ENCODE data around the gene HPN. TPM values are rescaled to one million over a fixed set of nuclear protein-coding genes. Genes with fewer than 3 reads are reported as not detected.

HPN gene
- polyA plus RNA-seq, 4 donors, result 88.9 to 122 (median 112) TPM

DNA sequence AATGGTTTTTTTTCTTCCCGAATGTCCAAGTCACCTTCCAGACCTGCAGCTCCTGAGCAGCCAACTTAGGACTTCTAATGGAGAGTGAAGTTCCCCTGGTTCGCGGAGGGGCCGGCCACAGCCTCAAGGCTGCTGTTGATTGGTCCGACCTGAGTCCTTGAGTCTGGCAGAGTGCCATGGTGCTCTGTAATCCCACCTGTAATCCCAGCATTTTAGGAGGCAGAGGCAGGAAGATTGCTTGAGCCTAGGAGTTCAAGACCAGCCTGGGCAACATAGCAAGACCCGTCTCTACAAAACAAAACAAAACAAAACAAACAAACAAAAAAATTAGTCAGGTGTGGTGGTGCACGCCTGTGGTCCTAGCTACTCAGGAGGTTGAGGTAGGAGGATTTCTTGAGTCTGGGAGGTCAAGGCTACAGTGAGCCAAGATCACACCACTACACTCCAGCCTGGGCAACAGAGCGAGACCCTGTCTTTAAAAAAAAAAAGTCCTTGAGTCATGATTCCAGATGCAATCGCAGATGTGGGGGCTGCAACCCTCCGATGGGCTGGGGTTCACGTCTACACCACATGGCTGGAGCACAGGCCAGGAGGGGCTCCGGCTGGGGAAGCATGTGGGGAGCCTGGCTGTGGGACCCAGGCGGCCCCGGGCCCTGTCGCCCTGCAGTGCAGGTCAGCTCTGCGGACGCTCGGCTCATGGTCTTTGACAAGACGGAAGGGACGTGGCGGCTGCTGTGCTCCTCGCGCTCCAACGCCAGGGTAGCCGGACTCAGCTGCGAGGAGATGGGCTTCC, 17.7 kb downstream of the HPN start:
- no peak for DNase-seq (ENCODE audit: low read depth in 4 of 4, low spot score in 2 of 4)

DNA sequence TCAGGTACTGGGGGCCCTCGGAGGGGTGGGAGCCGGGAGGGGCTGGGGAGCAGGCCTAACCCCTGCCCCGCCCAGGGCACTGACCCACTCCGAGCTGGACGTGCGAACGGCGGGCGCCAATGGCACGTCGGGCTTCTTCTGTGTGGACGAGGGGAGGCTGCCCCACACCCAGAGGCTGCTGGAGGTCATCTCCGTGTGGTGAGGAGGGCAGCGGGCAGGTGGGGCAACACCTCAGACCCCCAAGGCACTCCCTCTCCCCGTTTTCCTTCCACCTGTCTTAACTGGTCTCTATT, 18.2 kb downstream of the HPN start:
- no peak for DNase-seq (ENCODE audit: low read depth in 4 of 4, low spot score in 2 of 4)

DNA sequence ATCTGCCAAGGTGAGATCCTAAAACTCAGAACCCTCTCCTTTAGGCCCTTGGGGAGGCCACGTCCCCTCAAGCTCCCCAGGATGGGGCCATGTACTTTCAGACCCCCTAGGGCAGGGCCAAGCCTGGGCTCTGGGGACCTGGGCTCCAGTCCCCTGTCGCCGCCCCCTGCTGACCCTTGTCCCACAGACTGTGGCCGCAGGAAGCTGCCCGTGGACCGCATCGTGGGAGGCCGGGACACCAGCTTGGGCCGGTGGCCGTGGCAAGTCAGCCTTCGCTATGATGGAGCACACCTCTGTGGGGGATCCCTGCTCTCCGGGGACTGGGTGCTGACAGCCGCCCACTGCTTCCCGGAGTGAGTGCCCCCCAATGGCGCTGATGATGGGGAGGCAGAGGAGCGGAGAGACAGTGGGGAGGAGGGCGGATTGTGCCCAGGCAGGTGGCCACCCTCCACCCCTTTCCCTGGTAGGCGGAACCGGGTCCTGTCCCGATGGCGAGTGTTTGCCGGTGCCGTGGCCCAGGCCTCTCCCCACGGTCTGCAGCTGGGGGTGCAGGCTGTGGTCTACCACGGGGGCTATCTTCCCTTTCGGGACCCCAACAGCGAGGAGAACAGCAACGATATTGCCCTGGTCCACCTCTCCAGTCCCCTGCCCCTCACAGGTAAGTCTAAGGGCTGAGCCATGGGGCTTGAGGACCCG, 18.8 kb downstream of the HPN start:
- no peak for DNase-seq (ENCODE audit: low read depth in 4 of 4, low spot score in 2 of 4)

DNA sequence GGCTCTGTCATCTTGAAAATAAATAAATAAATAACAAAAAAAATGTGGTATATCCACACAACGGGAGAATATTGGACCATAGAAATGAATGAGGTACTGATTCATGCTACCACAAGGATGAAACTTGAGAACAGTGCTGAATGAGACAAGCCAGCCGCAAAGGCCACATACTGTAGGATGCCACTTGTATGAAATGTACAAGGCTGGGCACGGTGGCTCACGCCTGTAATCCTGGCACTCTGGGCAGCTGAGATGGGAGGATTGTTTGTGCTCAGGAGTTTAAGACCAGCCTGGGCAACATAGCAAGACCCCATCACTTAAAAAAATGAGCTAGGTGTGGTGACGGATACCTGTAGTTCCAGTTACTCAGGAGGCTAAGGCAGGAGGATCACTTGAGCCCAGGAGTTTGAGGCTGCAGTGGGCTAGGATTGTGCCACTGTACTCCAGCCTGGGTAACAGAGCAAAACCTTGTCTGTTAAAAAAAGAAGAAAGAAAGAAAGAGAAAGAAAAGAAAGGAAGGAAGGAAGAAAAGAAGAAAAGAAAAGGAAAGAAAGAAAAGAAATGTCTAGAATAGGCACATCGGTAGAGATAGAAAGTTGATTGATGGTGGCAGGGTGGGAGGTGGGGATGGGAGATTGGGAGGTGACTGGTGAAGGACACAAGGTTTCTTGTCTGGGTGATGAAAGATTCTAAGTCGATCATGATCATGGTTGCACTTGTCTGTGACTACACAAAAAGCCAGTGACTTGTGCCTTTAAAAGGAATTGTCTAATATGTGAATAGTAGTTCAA, 20.3 kb downstream of the HPN start:
- no peak for DNase-seq (ENCODE audit: low read depth in 4 of 4, low spot score in 2 of 4)

DNA sequence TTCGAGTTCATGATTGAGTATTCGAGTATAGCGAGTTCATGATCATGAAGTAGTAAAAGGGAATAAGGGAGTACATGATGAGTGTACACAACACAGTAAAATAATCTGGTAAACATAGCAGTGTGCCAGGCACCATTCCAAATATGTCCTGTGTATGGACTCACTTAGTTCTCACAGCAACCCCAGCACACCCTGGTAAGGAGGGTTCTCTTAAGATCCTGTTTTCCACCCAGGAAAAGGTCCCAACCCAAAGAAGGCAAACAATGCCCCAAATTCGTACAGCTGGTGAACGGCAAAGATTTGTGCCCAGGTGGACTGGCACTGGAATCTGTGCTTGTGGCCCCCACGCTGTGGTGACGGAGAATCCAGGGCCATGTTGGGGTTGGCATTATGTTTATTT, 21.4 kb downstream of the HPN start:
- no peak for DNase-seq (ENCODE audit: low read depth in 4 of 4, low spot score in 2 of 4)

DNA sequence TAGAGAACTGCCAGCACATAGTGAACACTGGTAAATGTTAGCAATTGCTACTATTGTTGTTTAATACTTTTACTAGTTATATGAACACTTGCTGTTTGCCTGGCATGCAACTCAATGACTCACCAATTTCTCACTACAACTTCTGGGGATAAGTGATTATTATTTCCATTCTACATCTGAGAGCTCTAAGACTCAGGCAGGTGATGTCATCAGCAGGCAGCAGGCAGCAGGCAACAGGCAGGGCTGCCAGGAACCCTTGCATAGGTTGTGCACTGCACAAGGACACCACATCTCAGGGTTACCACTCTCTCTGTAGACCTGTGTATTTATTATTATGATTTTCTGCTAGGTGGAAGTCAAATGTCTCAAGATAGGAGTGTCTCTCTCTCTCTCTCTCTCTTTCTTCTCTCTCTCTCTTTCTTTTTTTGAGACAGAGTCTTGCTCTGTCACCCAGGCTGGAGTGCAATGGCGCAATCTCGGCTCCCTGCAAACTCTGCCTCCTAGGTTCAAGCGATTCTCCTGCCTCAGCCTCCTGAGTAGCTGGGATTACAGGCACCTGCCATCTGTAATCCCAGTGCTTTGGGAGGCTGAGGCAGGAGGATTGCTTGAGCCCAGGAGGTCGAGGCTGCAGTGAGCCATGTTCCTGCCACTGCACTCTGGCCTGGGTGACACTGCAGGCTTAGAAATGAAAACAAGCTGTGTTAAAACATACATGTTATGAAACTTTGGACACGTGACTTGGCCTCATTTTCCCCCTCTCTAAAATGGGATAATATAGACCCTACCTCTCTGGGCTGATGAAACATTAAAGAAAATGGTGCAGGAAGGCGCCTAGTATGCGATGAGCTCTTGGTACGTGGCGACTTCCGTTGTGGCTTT, 22.7 kb downstream of the HPN start:
- no peak for DNase-seq (ENCODE audit: low read depth in 4 of 4, low spot score in 2 of 4)

DNA sequence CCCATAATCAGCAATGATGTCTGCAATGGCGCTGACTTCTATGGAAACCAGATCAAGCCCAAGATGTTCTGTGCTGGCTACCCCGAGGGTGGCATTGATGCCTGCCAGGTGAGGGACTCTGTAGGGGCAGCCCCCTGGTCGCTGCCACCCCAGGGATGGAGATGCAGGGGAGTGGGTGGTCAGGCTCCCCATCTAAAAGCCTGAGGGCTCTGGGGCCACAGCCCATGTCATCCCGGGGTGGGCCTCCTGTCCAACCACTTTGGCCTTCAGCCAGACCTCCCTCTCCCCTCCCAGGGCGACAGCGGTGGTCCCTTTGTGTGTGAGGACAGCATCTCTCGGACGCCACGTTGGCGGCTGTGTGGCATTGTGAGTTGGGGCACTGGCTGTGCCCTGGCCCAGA, 24.1 kb downstream of the HPN start:
- no peak for DNase-seq (ENCODE audit: low read depth in 4 of 4, low spot score in 2 of 4)

DNA sequence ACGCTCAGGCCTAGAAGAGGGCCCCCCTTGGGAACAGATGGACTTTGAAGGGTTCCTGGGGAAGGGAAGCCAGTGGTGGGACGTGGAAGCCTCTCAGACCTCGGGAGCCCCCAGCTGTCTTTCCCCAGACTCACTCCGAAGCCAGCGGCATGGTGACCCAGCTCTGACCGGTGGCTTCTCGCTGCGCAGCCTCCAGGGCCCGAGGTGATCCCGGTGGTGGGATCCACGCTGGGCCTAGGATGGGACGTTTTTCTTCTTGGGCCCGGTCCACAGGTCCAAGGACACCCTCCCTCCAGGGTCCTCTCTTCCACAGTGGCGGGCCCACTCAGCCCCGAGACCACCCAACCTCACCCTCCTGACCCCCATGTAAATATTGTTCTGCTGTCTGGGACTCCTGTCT, 24.6 kb downstream of the HPN start:
- DNase-seq (ENCODE audit: low read depth in 4 of 4, low spot score in 2 of 4), result no peak

DNA sequence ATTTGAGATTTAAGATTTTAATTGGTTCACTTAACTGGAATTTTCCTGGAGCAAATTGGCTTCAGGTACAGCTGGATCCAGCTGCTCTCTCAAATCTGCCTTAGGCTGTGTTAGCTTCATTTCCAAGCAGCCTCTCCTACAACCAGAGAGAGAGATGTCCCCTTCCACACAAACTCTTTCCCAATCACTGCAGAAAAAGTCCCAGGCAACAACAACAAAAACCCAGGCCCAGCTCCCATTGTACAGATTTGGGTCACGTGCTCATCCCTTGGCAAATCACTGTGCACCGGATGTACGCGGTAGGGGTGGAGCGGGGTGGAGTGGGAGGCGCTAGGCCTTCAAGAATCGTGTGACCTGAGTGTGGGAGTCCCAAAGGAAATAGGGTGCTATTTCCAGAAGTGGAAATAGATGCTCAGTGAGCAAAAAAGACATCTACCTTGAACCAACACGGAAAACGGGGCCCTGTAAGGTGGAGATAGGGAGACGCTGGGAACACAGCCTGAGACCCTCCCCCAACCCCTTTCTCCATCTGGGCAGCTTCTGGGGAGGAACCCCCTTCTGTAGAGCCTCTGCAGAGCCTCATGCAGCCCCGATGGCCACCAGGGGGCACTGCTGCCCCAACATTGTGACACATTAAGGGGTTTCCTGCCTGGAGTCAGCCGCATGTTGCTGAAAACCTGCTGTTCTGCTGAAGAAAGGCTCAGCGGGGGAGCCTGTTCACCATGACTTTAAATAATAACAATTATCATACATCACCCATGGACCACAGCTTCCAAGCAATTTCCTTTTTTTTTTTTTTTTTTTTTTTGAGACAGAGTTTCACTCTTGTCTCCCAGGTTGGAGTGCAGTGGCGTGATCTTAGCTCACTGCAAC, 25.4 kb downstream of the HPN start:
- DNase-seq (ENCODE audit: low read depth in 4 of 4, low spot score in 2 of 4), result peak in 2 of 4 donors; percentile 64 to 77

DNA sequence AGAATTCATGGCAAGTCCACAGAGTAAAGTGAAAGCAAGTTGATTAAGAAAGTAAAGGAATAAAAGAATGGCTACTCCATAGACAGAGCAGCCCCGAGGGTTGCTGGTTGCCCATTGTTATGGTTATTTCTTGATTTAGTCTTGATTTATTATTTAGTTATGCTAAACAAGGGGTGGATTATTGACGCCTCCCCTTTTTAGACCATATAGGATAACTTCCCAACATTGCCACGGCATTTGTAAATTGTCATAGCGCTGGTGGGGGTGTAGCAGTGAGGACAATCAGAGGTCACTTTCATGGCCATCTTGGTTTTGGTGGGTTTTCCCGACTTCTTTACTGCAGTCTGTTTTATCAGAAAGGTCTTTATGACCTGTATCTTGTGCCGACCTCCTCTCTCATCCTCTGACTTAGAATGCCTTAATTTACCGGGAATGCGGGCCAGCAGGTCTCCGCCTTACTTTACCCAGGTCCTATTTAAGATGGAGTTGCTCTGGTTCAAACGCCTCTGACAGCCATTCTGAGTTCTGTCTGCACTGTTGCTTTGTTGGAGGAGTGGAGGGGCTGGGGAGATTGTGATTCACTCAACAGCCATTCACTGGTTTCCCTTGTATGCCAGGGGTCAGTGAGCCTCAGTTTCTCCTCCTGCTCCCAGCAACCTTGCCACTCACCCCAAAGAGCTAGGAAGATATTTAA, 27.6 kb downstream of the HPN start:
- DNase-seq (ENCODE audit: low read depth in 4 of 4, low spot score in 2 of 4), result no peak

DNA sequence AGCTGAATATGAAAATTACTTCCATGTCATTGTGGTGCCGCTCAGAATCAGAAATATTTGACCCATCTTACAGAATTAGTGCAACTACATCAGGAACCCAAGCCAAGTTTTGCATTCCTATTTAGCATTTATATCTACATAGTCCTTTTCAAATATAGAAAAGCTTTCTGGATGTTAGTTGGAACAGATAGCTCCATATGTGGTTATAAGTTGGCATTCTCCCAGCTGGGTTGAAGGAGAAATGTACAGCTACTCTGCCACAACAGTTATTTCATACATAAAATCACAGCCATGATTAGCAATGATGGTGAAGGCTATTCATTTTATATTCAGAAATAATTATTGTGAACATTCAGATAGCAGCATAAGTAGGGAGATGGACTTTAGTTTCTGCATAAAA, 28.2 kb downstream of the HPN start:
- DNase-seq (ENCODE audit: low read depth in 4 of 4, low spot score in 2 of 4), result no peak

DNA sequence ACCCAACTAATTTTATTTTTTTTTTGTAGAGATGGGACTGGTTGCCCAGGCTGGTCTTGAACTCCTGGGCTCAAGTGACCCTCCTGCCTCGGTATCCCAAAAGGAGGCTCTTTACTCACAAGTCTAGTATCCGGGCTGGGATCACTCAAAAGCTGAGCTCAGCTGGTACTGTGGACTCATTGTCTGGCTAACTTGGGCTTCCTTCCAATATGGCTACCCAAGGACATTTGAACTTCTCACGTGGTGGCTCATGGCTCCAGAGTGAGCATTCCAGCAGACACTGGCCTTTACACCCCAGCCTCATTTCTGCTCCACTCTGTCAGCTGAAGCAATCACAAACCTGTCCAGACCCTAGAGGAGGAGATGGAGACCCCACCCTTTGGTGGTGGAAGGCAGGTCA, 28.9 kb downstream of the HPN start:
- DNase-seq (ENCODE audit: low read depth in 4 of 4, low spot score in 2 of 4), result no peak

DNA sequence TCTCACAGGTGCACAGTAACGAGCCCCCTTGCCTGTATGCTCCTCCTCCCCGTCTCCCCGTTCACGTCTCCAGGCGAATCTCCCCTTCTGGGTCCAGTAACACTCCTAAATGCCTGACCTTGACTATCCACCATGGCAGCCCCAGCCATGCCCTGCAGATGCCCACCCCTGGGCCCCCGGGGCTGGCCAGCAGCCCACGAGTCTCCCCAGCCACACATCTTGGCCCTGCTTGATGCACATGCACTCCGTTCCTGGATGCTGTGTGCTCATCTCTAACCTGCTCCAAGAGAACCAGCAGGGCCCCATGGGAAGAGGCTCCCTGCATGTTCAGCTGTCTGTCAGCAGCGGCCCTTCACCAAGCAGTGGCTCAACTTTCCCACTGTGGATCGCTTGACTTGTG, 32.0 kb downstream of the HPN start:
- no peak for DNase-seq (ENCODE audit: low read depth in 4 of 4, low spot score in 2 of 4)

DNA sequence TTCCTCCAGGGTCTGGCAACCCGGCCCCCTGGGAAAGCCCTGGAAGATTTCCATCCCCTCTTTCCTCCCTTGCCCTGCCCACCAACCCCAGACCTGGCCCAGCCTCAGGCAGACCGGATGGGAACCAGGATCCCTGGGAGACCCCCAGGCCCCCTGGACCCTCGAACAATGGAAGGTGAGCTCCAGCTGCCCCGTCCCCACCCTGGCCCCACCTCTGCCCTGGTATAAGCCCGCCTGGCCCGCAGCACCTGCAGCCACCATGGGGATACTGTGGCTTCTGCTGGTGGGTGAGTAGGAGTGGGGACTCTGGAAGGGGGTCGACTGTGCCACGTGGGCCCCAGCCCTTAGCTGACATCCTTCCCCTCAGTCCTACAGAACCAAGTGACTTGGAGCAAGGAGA, 32.4 kb downstream of the HPN start:
- no peak for DNase-seq (ENCODE audit: low read depth in 4 of 4, low spot score in 2 of 4)

DNA sequence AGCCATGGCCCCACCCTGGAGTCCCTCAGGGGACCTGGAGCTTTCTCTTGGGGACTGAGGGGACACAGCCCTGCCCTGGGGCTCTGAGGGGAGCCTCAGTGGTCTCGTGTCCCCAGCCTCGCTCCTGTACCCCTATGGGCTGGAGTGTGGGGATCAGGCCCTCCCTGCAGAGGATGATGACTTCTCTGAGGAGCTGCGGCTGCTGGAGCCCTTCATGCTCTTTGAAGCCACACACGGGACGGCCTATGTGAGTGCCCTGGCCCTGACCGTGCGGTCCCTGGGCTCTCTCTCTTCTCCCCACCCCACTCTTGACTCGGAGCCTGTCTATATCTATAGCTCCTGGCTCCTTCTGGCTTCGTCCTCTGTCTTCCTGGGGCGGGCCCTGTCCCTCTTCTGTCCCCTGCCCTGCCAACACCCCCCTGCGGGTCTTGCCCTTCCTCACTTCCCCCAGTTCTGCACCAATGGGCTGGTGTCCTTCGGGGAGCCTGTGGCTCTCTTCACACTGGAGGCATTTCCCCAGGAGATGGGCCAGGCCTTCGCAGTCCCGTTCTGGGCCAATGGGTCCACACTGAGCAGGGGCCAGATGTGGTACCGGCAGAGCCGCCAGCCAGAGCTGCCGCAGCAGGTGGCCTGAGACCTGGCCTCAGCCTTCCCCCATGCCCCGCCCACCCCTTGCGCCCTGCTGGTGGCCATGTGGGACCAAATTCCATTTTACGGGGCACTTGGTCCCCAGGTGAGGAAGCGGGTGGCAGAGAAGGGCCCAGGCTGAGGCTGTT, 33.1 kb downstream of the HPN start:
- no peak for DNase-seq (ENCODE audit: low read depth in 4 of 4, low spot score in 2 of 4)

DNA sequence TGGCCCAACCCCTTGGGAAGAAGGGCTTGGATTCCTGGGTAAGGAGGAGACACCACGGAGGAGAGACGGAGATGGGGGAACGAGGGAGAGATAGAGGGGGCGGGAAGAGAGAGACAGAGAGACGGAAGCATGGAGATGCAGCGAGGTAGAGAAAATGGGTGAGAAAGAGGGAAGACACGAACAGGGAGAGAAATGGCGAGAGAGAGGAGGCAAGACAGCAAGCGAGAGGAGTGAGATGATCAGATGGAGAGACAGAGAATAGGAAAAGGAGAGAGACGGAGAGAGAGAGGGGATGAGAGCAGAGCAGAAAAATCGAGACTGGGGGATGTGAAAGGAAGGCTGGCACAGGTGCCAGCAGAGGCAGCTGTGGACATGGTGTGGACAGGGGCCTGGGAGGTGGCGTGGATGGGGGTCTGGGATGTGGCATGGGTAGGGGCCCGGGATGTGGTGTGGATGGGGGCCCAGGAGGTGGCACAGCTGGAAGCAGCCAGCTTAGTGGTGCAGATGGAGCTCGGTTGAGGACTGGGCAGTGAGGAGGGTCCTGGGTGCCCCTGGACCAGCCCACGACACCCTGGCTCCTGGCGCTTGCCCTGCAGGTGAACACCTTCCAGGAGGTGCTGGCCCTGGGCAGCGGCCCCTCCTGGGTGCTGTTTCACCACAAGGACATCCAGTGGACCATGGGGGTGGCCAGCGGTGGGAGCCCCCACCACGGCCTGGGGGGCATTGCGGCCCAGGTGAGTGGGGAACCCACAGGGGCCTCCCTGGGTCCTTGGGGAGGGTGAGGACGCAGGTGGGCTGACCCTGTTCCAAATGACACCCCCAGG, 33.9 kb downstream of the HPN start:
- DNase-seq (ENCODE audit: low read depth in 4 of 4, low spot score in 2 of 4), result no peak

DNA sequence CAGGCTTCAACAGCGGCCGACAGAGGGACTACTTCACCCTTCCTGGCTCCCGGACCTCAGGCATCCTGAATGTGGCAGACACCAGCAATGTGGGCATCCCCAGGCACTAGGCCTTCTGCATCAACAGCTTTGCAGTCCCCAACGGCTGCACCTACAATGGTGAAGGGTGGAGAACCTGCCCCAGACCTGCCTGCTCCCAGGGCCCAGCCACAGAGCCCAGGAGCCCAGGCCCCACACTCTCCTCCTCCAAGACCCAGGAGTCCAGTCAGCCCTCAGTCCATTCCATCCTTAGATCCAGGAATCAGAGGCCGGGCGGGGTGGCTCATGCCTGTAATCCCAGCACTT, 34.5 kb downstream of the HPN start:
- no peak for DNase-seq (ENCODE audit: low read depth in 4 of 4, low spot score in 2 of 4)

DNA sequence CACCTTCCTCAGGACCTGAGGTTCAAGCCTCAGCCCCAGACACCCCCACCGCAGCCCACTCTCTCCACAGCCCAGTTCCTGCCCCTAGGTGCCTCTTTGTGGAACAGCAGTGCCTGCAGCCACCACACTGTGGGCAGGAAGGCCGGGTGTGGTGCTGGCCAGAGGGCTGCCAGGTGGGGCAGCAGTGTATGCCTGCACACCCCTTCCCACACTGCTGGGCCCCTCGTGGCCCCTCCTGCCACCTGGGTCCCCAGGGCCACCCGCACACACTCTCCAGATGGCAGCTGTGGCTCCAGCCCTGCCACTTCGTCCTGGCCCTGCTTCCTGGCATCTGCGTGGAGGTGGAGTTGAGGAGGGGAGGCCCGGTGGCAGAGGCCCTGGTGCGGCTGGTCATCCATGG, 35.1 kb downstream of the HPN start:
- DNase-seq (ENCODE audit: low read depth in 4 of 4, low spot score in 2 of 4), result no peak

Data from left renal cortex interstitium (tissue), 4 donors.